VCaP (cell line): ENCODE measurements around the gene OSBPL3.

Experiments used
- H3K27ac ChIP-seq: fragments of 450-650 bp; 2 replicates; pipeline ENCODE4 v1.5.1; 2017
- CTCF ChIP-seq: fragments of 450-650 bp; conservative IDR thresholded peaks from 2 replicates; pipeline ENCODE4 v1.5.1; 2017; ENCODE audit warnings: mild to moderate bottlenecking, moderate library complexity

The OSBPL3 gene

GRCh38 chr7:24764972-24765744 is 214.8 kb downstream of the OSBPL3 start:
- H3K27ac ChIP-seq, result no peak overlapping the region
- TF ChIP-seq CTCF, result no peak

GRCh38 chr7:24764011-24764410 is 216.0 kb downstream of the OSBPL3 start:
- TF ChIP-seq CTCF, result no peak
- H3K27ac ChIP-seq, result no peak overlapping the region

GRCh38 chr7:24763303-24763901 is 216.6 kb downstream of the OSBPL3 start:
- H3K27ac ChIP-seq, result no peak overlapping the region
- TF ChIP-seq CTCF, result no peak

- no peak overlapping the region for H3K27ac ChIP-seq
- no peak for TF ChIP-seq CTCF
Observed at GRCh38 chr7:24762771-24763170, 217.2 kb downstream of the OSBPL3 start.

- TF ChIP-seq CTCF, result no peak
- no peak overlapping the region for H3K27ac ChIP-seq
Observed at GRCh38 chr7:24760968-24761367, 219.0 kb downstream of the OSBPL3 start.

- no peak for TF ChIP-seq CTCF
- H3K27ac ChIP-seq, result peak within 1 kb of the TSS; percentile 35; the same call in 1 of the 2 replicates
Observed at GRCh38 chr7:24757353-24758275, 222.4 kb downstream of the OSBPL3 start, which contains the start of gene GSDME. Gene GSDME (minus strand): TSS chr7:24757464. CDS start chr7:24749774, 7,690 bp downstream.
